Dermis microvascular lymphatic vessel endothelial cell (primary cell): ENCODE measurements around the gene FGF18. TPM values are rescaled to one million over a fixed set of nuclear protein-coding genes. Genes with fewer than 3 reads are reported as not detected.

Source experiments
- DNase-seq, 2 donors: peaks; one replicate each; pipeline versions ENCODE4 v3.0.0 to v3.0.0-alpha.2; 2010; ENCODE audit warnings: low read depth in 2 of 2
- total RNA-seq: library from RNA; depleted of rRNA; stranded (reverse); fragments of >200 nt; gene quantifications from 2 replicates; pipeline ENCODE4 v1.2.1, GENCODE V29; 2014

The FGF18 gene
- total RNA-seq, 1 donor from 2014 or later: not detected

DNA sequence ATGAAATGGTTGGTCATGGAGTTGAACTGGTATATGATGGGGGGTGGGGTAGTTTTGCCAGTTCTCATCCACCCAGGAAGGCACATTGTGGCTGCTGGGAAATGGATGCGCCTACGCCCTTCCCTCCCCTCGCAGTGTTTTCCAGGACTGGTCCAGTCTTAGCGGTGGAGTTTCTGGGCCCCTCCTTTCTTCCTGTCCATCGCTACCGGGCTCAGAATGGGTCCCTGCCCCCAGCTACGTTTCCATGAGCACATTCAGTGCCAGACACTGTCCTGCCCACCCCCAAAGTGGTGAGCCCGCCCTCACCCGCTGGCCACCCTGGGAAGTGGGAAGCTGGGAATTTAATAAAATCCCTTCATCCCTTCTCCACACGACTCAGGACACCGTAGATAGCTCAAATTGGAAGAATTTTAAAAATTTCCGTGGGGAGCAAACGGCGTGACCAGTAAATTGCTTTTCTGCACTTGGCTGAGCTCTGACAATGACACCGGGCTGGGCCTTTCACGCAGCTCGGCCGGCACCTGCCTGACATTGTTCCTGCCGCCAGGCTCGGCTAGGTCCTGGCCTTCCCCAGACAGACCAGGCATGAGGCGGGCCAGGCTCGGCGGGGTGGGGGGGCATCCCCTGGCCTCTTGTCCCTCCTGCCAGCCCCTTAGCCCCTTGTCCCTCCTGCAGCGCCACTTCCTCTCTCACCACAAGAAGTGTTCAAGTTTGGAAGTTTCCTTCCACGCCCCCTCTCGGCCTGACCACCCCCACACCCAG is 3.6 kb downstream of the FGF18 start:
- DNase-seq: no peak

DNA sequence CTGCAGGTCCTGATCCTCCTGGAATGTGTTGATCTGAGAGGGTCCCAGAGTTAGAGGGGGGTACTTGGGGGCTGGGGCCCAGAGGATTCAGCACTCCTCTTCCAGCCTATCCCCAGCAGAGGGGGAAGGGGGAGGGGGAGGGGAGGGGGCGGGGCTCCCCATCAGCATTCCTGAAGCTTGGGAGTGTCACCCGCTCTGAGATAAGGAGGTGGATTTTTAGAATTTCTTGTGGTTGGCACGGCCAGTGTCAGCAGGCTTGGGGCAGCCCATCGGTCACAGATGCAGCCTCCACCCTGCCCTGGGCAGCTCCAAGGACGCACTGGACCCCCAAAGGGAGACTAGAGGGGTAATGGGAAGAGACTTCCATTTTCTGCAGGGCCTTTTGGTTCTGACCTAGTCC is 5.3 kb downstream of the FGF18 start:
- no peak for DNase-seq

DNA sequence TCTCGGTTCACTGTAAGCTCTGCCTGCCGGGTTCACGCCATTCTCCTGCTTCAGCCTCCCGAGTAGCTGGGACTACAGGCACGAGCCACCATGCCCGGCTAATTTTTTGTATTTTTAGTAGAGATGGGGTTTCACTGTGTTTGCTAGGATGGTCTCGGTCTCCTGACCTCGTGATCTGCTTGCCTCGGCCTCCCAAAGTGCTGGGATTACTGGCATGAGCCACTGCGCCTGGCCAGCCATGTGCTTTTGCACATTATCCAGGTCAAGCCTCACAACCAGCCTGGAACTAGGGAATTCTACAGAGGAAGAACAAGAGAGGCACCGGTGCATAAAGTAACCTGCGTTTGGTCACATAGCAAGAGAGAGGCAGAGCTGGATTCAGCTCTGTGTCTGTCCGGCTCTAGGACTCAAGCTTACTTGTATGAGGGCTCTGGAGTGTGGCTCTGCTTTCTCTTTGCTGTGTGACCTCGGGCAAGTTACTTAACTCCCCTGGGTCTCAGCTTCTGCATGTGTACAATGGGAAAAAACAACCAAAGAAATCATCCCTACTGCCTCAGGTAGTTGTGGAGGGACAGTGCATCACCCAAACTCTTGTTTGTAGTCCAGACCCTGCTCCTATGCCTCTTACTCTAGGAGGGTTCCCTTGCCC is 6.3 kb downstream of the FGF18 start:
- DNase-seq: no peak

DNA sequence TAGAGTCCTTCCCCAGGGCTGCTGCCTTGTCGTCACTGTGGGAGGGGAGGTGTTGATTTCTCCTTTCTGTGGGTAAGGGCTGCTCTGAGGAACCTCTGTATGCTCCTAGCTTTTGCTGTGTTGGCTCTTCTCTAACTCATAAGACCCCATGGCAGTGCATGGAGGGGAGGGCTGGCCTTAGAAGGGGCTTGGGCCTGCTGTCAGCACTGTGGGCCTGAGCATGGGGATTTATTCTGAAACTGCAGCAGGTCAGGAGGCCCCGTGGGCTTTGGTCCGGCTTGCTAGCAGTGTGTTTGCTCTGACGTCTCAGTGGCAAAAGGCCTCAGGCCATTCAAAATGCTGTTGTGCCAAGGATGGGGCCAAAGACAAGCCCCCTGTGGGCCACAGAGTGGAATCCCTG is 6.8 kb downstream of the FGF18 start:
- DNase-seq: no peak

DNA sequence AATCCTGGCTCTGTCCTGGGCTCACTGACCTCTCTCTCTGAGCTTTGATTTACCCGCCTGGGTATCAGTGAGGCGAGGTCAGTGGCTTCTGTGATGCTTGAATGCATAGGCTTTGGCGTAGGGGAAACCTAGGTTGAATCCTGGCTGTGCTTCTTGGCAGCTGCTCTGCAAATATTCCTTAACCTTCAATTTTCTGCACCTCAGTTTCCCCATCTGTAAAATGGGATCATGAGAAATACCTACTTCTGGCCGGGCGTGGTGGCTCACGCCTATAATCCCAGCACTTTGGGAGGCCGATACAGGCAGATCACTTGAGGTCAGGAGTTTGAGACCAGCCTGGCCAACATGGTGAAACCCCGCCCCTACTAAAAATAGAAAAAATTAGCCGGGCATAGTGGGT is 7.2 kb downstream of the FGF18 start:
- no peak for DNase-seq

DNA sequence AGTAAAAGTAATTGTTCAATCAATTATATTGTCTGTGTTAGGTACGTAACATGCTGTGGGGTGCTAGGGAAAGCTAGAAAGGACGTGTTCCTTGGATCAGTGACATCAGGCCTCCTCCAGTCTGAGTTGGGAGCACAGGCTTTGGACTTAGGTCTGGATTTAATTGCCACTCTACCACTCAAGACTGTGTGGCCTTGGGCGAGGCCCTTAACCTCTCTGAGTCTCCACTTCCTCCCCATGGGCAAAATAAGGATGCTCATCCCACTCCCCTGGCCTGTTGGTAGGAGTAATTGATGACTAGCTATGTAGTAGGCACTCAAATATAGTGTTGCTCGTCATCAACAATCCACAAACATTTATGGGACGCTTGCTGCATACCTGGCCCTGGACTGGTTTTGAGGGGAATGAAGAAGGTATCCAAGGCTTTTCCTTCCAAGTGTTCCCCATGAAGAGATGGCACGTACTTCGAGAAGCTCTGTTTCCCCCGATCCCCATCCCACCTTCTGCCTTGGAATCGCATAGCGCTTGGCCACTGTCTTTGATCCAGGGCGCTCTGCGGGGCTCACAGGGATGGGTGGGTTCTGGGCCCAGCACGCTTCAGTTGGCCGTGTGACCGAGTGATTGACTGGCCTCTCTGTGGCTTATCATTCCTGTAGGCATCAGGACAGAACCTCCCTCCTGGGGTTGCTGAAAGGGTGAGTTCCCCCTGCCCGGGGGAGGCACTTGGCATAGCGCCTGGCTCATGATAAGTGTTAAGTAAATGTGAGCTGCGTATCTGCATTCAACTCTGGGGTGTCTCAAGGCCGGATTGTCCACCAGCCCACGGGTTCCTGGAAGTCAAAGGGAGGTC is 8.1 kb downstream of the FGF18 start:
- no peak for DNase-seq

DNA sequence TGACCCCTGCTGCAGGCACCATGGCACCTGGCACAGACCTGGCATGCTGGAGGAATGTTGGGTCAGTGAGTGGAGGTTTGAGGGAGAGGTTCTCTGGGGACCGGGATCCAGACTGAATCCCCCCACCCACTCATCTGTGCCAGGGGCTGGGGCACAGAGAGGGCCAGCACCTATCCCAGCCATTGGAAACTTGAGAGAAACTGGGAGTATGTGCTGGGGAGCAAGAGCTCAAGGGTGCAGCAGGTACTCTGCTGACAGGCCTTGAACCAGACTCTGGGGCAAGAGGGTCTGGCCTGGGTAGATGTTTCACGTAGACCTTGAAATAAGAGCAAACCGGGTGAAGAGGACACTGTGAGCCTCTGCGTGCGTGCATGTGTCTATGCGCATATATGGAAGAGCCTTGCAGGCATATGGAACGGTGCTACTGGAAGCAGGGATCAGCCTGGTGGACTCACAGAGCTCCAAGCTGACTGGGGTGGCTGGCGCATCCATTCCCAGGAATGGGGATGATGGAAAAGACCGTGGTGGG is 8.8 kb downstream of the FGF18 start:
- no peak for DNase-seq

DNA sequence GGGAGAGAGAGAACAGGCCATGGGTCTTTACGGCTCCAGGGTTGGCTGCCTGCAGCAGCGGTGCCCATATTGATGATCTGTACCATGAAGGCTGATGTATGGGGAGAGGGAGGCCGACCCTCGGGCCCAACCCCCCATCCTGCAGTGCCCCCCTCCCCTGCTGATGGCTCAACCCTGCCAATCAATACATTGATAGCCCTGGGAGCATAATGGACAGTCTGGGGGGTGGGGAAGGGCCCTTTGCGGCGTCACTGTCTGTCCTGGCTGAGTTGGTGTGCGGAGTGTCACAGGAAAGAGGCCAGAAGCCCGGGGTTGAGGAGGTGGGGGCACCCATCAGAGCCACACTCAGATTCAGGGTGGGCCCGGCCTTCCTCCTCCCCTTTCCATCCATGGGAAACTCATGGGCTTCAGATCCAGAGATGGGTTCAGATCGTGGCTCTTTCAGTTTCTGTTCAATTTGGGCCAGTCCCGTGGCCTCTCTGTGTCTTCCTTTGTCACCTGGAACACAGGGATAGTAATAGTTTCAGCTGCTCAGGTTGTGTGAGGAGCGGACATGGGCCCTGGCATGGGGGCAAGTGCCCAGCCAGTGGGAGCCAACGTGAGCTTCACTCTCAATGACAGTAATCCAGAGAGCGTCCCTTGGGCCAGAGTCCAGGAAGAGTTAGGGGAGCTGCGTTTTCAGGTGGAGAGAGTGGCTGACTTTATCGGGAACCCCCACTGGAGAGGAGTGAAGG is 9.5 kb downstream of the FGF18 start:
- DNase-seq: no peak

DNA sequence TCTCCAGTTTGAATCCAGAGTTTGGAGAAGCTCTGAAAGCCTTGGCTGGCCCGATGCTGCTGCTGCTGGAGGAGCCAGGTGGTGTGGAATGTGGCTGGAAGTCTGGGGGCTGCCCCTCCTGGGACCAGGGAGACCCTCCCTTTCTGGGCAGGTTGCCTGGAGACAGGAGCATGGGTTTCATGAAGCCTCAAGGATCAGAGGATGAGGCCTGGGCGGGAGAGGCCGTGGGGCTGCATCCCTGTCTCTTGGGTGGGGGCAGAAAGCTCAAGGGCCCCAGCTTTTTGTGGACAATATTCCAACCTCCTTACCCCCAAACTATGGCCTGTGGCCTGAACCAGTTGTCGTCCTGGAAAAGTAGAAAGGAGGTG is 10.1 kb downstream of the FGF18 start:
- DNase-seq: no peak

DNA sequence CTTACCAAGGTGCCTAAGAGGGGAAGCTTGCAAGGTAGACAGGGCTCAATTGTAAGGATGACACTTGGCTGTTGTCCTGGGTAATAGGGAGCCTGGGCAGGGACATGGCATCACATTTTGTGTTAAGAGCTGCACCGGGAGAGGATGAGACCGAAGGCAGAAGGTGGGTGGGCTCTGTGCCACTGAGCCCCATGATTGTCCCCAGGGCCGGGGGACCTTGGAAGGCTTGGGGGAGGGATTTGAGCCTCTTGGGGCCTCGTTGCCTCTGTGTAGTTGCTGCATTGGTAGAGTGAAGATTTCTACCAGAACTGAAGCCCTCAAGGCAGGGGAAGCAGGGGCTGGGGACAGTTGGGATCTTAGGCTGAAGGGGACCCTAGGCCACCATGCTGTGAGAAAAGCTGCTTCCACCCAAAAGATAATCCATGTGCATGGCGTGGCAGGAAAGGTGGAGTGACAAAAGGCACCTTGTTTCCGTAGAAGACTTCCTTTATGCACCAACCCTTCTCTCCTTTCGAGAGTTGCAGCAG is 11.9 kb downstream of the FGF18 start:
- DNase-seq: no peak

DNA sequence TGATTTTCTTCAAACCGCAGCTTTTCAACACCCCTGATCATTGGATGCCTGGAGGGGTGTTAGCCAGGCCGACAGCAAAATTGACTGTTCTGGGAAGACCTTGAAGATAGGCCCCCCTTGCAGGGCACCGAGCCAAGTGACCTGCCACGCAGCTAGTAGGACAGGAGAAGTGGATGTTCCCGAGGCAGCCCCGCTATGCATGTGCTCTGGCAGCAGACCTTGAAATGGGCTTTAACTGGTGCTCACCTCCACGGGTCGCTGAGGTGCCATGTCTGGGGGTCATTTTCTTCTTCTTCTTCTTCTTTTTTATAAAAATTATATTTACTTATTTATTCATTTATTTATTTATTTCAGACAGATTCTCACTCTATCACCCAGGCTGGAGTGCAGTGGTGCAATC is 12.6 kb downstream of the FGF18 start:
- no peak for DNase-seq

DNA sequence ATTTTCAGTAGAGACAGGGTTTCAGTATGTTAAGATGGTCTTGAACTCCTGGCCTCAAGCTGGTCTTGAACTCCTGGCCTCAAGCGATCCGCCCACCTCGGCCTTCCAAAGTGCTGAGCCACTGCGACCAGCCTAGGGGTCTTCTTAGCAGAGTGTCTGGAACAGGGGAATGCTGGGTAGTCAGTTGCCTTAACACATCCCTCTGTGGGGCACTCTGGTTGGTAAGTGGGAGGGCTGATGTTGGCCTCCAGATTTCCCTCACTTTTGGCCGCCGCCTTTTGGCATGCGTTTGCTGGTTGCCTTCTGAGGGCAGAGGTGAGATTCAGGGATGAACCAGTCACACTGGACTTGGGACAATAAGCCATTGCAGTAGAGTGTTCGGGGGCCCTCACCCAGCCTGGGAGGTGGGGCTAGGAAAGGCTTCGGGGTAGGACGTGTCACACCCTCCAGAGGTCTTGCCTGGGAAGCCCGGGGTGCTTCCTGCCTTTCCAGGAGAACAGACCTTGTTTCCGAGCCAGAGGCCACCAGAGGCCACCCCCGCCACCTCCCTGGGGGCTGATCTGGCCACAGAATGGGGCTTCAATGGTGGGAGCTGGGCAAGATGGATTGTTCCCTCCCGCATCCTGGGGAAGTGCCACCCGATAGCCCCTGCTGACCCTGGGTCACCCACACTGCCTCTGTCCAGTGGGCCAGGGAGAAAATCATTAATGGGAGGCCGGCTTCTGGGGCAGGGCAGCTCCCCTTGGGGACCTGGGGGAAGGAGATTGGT is 13.3 kb downstream of the FGF18 start:
- no peak for DNase-seq

DNA sequence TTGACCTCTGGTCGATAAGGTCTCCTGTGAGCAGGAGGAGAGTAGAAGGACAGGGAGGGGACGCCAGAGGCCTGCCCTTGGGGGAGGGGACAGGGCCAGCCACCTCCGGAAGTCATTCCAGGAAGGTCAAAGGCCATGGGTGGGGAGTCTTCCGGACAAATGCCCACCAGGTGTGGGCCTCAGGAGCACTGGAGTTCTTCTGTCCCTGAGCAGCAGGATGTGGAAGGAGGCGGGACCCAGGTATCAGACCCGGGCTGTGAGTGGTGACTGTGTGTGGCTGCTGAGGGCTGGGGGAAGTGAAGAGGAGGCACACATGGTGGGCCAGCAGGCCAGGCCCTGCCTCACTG is 13.9 kb downstream of the FGF18 start:
- no peak for DNase-seq

DNA sequence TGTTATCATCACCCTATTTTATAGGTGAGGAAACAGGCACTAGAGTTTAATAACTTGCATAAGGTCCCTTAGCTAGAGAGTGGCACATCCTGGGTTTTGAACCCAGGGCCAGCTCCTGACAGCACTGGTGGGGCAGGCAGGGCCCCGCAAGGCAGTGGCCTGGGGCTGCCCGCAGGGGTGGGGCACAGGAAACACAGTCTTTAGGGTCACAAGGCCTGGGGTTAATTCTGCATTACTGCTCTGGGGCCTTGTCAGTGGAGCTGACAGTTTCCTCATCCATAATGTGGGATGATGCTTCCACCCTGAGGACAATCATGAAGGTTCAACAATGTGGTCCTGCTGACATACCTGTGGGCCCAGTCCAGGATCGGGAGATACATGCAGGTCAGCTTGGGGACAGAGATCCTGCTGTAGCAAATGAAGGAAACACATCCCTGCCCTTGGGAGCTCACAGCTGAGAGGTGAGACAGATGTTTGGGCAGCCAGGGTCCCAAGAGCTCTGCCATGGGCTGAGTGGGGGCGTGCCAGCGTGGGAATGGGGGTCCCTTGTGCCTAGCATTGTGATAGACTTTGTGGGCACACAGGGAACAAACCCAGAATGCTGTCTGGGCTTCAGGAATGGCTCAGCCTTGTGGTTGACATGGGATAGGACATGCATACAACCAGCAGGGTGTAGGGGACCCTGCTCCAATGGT is 14.7 kb downstream of the FGF18 start:
- no peak for DNase-seq

DNA sequence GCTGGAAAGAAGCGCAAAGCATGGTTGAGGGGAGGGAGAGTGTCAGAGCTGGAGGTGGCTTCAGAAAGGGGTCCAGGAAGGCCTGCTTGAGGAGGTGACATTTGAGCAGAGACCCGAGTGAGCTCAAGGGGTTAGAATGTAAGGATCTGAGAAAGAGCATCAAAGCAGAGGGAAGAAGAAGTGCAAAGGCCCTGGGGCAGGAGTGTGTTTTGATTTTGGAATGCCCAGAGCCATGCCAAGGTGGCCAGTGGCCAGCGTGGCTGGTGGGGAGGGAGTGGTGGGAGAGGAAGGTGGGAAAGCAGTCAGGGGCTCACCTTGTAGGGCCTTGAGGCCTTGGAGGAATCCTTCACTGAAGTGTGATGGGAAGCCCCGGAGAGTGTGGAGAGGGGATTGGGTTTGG is 15.4 kb downstream of the FGF18 start:
- DNase-seq: no peak

DNA sequence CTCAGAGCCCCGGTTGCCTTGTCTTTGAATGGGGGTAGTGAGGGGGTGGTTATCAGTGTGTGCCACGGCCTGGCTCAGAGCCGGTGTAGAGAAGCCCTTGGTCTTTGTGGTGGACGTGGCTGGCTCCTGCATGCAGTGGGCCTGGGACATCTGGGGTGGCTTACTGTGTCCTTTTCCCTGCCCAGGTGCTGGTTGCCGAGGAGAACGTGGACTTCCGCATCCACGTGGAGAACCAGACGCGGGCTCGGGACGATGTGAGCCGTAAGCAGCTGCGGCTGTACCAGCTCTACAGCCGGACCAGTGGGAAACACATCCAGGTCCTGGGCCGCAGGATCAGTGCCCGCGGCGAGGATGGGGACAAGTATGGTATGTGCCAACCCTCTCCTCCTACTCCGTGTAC is 16.5 kb downstream of the FGF18 start:
- DNase-seq: no peak

DNA sequence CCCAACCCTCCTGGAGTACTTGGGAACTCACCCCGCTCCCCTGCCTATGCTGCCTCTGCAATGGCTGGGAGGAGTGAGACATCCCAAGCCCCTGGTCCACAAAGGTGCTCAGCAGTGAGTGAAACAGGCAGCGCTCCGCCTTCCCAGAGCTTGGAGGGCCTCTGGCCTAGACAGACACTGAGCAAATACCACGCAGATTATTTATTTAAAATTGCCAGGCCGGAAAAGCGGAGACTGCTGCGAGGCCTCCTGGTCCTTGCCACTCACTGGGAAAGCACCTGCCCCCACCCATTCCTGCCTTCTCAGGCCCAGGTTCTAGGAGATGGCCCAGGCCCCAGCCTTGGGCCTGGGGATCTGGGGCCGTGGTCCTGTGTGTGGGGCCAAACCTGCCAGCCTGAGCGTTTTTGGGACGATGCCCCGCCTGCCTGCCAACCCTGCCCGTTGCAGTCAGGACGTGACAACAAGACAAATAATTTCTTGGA is 17.4 kb downstream of the FGF18 start:
- DNase-seq: no peak

DNA sequence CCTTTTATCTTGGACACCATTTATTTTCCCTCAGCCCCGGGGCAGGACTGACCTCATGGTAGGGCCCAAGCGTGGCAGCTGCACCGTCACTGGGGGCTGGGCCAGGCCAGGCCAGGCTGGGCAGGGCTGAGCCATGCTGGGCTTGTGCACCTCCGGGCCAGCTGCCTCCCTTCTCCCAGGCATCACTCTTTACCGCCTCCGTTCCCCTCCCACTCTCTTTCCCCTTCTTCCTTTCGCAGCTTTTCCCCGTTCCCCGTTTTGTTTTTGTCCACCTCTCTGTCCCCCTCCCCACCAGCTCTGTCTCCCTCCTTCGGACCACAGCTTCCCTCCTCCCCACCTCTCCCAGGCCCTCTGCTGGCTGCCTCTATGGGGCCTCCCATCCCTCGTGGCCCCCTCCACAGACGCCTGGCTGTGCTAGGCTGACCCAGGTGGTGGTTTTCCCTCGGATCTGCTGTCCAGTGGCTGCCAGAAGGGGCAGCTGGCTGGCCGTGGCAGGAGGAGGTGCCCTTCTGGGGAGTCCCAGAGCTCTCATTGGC is 17.9 kb downstream of the FGF18 start:
- DNase-seq: no peak

DNA sequence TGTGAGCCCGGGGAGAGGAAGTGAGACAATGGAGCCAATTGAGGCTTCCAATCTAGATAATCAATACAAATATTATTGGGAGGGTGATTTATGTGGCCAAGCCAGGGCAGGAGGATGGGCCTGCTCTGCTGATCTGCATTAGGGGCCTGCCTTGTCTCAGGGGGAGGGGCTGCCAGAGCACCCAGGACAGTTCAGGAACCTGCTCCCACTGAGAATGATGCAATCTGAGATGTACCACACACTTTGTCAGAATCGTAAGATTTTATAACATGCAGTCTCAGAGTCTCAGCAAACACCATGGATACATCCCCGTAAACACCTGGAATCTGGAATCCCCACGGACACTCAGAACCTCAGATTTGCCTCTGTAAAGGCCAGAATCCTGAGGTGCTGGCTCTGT is 19.3 kb downstream of the FGF18 start:
- DNase-seq: no peak
